Measurements from ENCODE around the gene DEFB114.

Gene DEFB114

GRCh38 chr6:49958180-49958579, 5.8 kb downstream of the DEFB114 start:
- no peak for DNase-seq (ENCODE audit: low read depth in 1 of 2, low spot score in 1 of 2)
- Histone ChIP-seq H3K27ac (replicated peaks) (no peak overlapping the region), H3K4me3 (replicated peaks; ENCODE audit: insufficient read depth, low read length) (no peak overlapping the region), H3K27me3 (ENCODE audit: insufficient read depth, poor library complexity, severe bottlenecking) (no peaks in the 10 kb centered on the region)
- TF ChIP-seq SPI1 (IDR thresholded peaks at IDR 0.05; ENCODE audit: borderline replicate concordance, low read depth) (no peak), GABPA (IDR thresholded peaks at IDR 0.05; ENCODE audit: low read depth) (no peak), POLR2AphosphoS5 (IDR thresholded peaks at IDR 0.05; ENCODE audit: low read depth) (no peak), REST (IDR thresholded peaks at IDR 0.05; ENCODE audit: insufficient replicate concordance, low read depth) (no peak)
- TF ChIP-seq, protein P1, sequence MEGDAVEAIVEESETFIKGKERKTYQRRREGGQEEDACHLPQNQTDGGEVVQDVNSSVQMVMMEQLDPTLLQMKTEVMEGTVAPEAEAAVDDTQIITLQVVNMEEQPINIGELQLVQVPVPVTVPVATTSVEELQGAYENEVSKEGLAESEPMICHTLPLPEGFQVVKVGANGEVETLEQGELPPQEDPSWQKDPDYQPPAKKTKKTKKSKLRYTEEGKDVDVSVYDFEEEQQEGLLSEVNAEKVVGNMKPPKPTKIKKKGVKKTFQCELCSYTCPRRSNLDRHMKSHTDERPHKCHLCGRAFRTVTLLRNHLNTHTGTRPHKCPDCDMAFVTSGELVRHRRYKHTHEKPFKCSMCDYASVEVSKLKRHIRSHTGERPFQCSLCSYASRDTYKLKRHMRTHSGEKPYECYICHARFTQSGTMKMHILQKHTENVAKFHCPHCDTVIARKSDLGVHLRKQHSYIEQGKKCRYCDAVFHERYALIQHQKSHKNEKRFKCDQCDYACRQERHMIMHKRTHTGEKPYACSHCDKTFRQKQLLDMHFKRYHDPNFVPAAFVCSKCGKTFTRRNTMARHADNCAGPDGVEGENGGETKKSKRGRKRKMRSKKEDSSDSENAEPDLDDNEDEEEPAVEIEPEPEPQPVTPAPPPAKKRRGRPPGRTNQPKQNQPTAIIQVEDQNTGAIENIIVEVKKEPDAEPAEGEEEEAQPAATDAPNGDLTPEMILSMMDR (IDR thresholded peaks at IDR 0.05; ENCODE audit: insufficient read depth, low read length): no peak

DNA sequence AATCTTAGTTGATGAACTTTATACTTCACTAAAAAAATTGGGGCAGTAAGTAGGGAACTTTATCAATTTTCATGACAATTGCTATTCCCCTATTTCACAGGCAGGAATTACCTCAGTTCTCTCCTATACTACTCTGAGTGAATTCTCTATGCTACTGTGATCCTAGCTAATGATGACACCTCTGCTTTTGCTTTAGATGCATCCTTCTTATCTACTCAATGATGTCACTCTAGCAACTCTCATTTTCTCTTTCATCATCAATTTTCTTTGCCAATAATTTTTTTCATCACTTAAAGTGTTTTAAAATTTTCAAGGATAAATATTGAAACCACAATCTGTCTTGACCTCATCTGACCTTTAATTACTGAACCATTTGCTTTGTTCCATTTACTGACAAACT, 8.1 kb downstream of the DEFB114 start:
- DNase-seq (ENCODE audit: low read depth in 1 of 2, low spot score in 1 of 2): no peak
- TF ChIP-seq, protein P1 (IDR thresholded peaks at IDR 0.05; ENCODE audit: insufficient read depth, low read length): no peak
- no peak for TF ChIP-seq POLR2AphosphoS5 (IDR thresholded peaks at IDR 0.05; ENCODE audit: low read depth)
- TF ChIP-seq GABPA (IDR thresholded peaks at IDR 0.05; ENCODE audit: low read depth): no peak
- no peak for TF ChIP-seq REST (IDR thresholded peaks at IDR 0.05; ENCODE audit: insufficient replicate concordance, low read depth)
- TF ChIP-seq SPI1 (IDR thresholded peaks at IDR 0.05; ENCODE audit: borderline replicate concordance, low read depth): no peak
- Histone ChIP-seq H3K27me3 (ENCODE audit: insufficient read depth, poor library complexity, severe bottlenecking) (no peaks in the 10 kb centered on the region), H3K27ac (replicated peaks) (no peak overlapping the region), H3K4me3 (replicated peaks; ENCODE audit: insufficient read depth, low read length) (no peak overlapping the region)

GRCh38 chr6:49951926-49952325, 12.0 kb downstream of the DEFB114 start:
- TF ChIP-seq REST (IDR thresholded peaks at IDR 0.05; ENCODE audit: insufficient replicate concordance, low read depth) (no peak), SPI1 (IDR thresholded peaks at IDR 0.05; ENCODE audit: borderline replicate concordance, low read depth) (no peak), GABPA (IDR thresholded peaks at IDR 0.05; ENCODE audit: low read depth) (no peak), POLR2AphosphoS5 (IDR thresholded peaks at IDR 0.05; ENCODE audit: low read depth) (no peak)
- TF ChIP-seq, protein P1 (IDR thresholded peaks at IDR 0.05; ENCODE audit: insufficient read depth, low read length): no peak
- no peak overlapping the region for H3K4me3 ChIP-seq (replicated peaks; ENCODE audit: insufficient read depth, low read length)
- H3K27ac ChIP-seq (replicated peaks): no peak overlapping the region
- no peak for DNase-seq (ENCODE audit: low read depth in 1 of 2, low spot score in 1 of 2)
- no peaks in the 10 kb centered on the region for H3K27me3 ChIP-seq (ENCODE audit: insufficient read depth, poor library complexity, severe bottlenecking)

All from HL-60 (cell line).